H1 (cell line): ENCODE measurements around the gene URGCP.

Experiments used
- ATF3 ChIP-seq: IDR thresholded peaks from 2 replicates; pipeline ENCODE4 v1.6.1; 2011; ENCODE audit warnings: low read depth, mild to moderate bottlenecking, low read length; ENCODE audit not compliant: insufficient read depth
- CHD2 ChIP-seq: IDR thresholded peaks from 2 replicates; pipeline ENCODE4 v1.6.1; 2012; ENCODE audit warnings: low read length, improper control_type of control experiment
- CTBP2 ChIP-seq: IDR thresholded peaks from 2 replicates; pipeline ENCODE4 v1.7.0; 2011; ENCODE audit warnings: borderline replicate concordance, mild to moderate bottlenecking, moderate library complexity, mixed read lengths, low read length; ENCODE audit not compliant: insufficient read depth, insufficient read length
- CTCF ChIP-seq, 3 experiments: IDR thresholded peaks; 1 replicate in 2 of 3; 2 replicates in 1 of 3; pipeline versions ENCODE4 v1.5.1 to v1.6.1; 2011; ENCODE audit warnings: low read length in 3 of 3, mild to moderate bottlenecking in 3 of 3, inconsistent platforms in 2 of 3, low read depth in 1 of 3, moderate library complexity in 1 of 3; ENCODE audit not compliant: insufficient read depth in 1 of 3; ENCODE audit errors: control extremely low read depth in 1 of 3
- EP300 ChIP-seq, 2 experiments: IDR thresholded peaks; 1 replicate in 1 of 2; 2 replicates in 1 of 2; pipeline ENCODE4 v1.6.1; 2011 to 2012; ENCODE audit warnings: low read depth in 2 of 2, low read length in 2 of 2, mild to moderate bottlenecking in 2 of 2, borderline replicate concordance in 1 of 2, inconsistent platforms in 1 of 2, moderate library complexity in 1 of 2
- EZH2 ChIP-seq: fragments of 200-600 bp; sonication (generic); IDR thresholded peaks from 2 replicates; pipeline ENCODE4 v1.7.1; 2012; ENCODE audit warnings: low read depth, mild to moderate bottlenecking, moderate library complexity, low read length, inconsistent platforms; ENCODE audit not compliant: severe bottlenecking
- GABPA ChIP-seq: IDR thresholded peaks from 2 replicates; pipeline ENCODE4 v1.6.1; 2011; ENCODE audit warnings: mild to moderate bottlenecking, low read length, moderate library complexity, borderline replicate concordance; ENCODE audit not compliant: insufficient read depth
- KDM1A ChIP-seq: fragments of 200-600, 300-600 bp; sonication (generic); IDR thresholded peaks from 2 replicates; pipeline ENCODE4 v1.7.1; 2016; ENCODE audit warnings: mild to moderate bottlenecking, low read length, borderline replicate concordance
- MAFK ChIP-seq: IDR thresholded peaks from 2 replicates; pipeline ENCODE4 v1.6.1; 2012; ENCODE audit warnings: low read depth, mild to moderate bottlenecking, improper control_type of control experiment, low read length
- POLR2AphosphoS5 ChIP-seq: IDR thresholded peaks from 2 replicates; pipeline ENCODE4 v1.6.1; 2011; ENCODE audit warnings: low read depth, low read length
- SUZ12 ChIP-seq: fragments of 200-600 bp; sonication (generic); IDR thresholded peaks from 2 replicates; pipeline ENCODE4 v1.6.1; 2012; ENCODE audit warnings: mild to moderate bottlenecking, inconsistent platforms, low read length, moderate library complexity, mixed read lengths
- TAF1 ChIP-seq: IDR thresholded peaks from 2 replicates; pipeline ENCODE4 v1.6.1; 2011; ENCODE audit warnings: mild to moderate bottlenecking, low read depth, low read length
- TEAD4 ChIP-seq: IDR thresholded peaks from 2 replicates; pipeline ENCODE4 v1.6.1; 2012; ENCODE audit warnings: low read depth, low read length, inconsistent platforms, mixed read lengths
- ZNF274 ChIP-seq: IDR thresholded peaks from 2 replicates; pipeline ENCODE4 v1.7.0; 2012; ENCODE audit warnings: low read length, borderline replicate concordance; ENCODE audit errors: extremely low read depth

- TF ChIP-seq KDM1A (no peak), CHD2 (no peak), CTCF (IDR thresholded peaks at IDR 0.05; ENCODE audit: control extremely low read depth in 1 of 3, insufficient read depth in 1 of 3, low read depth in 1 of 3, low read length in 3 of 3) (no peak), EP300 (IDR thresholded peaks at IDR 0.05; ENCODE audit: borderline replicate concordance in 1 of 2, low read depth in 2 of 2, low read length in 2 of 2) (no peak), GABPA (no peak), ZNF274 (no peak), POLR2AphosphoS5 (no peak), ATF3 (no peak), TEAD4 (no peak), SUZ12 (no peak), MAFK (no peak), EZH2 (no peak), CTBP2 (no peak), TAF1 (no peak)
Observed at GRCh38 chr7:43851805-43852204, 54.6 kb downstream of the URGCP start.
